ENCODE results near the gene HMCES.
"Not testable (repeated sequence)": the region's sequence is repeated elsewhere in the genome, so short reads cannot be mapped to it uniquely, and the experiment has no call there.

The HMCES gene

GRCh38 chr3:129259612-129260477, 18.8 kb upstream of the HMCES start:
- no peak for DNase-seq (ENCODE audit: low spot score)

- no peak for DNase-seq (ENCODE audit: low spot score)
These were observed 18.1 kb upstream of the HMCES start for GRCh38 chr3:129260606-129261005.

- DNase-seq (ENCODE audit: low spot score), result no peak
These were observed 16.8 kb upstream of the HMCES start for GRCh38 chr3:129261894-129262293.

DNA sequence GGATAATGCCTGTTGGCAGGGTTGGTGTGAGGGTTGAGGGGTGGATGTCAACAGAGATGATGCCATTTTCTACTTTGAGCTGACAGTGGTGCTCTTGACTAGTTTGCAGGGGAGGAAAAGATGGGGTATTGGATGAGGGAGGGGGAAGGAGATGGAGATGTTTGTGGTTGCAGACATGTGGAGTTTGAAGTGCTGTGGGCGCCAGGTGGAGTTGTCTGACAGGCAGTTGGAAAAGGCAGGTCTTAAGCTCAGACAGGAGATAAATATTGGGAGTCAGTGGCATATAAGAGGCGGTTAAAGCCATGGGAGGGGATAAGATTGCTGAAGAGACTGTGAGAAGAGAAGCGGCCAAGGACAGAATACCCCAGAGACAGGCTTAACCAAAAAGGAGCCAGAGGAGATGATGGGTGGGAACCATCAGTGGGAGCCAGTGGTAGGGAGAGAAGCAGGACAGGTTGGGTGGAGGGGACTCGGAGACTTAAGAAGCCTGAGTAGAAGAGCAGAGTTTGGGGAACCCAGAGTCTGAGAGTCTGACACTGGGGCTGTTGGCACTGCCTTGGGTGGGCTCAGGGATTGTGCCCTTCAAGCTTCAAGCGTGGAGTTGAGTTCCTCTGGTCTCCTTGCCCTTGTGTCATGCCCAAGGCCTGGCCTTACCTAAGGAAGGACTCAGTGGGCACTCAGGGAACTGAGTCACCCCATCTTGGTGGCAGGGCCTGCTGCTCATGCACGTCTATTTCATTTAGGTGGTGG, 15.3 kb upstream of the HMCES start:
- no peak for DNase-seq (ENCODE audit: low spot score)

DNA sequence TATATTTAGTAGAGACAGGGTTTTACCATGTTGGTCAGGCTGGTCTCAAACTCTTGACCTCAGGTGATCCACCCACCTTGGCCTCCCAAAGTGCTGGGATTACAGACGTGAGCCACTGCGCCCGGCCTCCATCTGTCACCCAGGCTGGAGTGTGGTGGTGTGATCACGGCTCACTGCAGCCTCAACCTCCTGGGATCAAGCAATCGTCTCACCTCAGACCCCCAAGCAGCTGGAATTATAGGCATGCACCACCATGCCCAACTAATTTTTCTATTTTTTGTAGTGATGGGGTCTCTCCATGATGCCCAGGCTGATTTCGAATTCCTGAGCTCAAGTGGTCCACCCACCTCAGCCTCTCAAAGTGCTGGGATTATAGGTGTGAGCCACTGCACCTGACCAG, 13.7 kb upstream of the HMCES start:
- DNase-seq (ENCODE audit: low spot score), result not testable (repeated sequence)

- no peak for DNase-seq (ENCODE audit: low spot score)
These were observed 12.0 kb upstream of the HMCES start for GRCh38 chr3:129266651-129267050.

GRCh38 chr3:129268396-129268795, 10.3 kb upstream of the HMCES start:
- no peak for DNase-seq (ENCODE audit: low spot score)

DNA sequence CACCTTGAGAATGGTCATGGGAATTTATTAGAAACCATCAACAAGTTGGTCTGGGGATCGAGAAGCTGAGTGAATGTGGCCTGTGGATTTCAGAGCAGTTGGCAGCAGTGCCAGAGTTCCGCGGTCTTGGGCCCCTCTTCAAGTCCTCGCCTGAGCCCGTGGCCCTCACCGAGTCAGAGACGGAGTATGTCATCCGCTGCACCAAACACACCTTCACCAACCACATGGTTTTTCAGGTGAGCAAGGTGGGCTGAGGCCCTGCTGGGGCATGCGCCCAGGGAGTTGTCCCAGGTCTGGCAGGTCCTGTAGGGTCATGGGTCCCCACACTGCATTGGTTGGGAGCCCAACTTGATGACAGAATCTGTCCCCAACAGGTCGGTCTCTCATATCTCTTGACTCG, 7.0 kb upstream of the HMCES start:
- no peak for DNase-seq (ENCODE audit: low spot score)

GRCh38 chr3:129276385-129276784, 2.3 kb upstream of the HMCES start:
- DNase-seq (ENCODE audit: low spot score), result no peak

DNA sequence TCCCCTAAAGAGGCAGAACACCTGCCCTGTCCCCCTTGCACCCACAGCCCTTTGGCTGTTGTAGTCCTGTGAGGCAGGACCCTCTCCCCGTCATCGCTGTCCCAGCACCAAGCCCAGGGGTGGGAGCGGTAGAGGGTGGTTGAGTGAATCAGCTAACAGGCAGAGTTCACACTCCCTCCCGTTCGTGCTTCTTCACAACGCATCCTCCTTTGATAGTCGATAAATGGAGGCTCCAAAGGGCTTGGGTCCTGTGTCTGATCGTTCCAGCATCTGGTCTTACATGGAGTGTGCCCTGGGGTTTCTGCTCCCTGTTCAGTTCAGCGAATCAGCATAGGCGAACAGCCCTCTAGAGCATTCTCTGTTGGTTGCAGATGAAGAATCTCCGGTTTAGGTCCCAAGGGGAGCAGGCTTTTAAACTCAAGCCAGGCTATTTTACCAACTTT, 820 bp upstream of the HMCES start:
- DNase-seq (ENCODE audit: low spot score), result no peak

GRCh38 chr3:129278966-129279906, 566 bp downstream of the HMCES start:
- DNase-seq (ENCODE audit: low spot score), result peak; percentile 69

GRCh38 chr3:129280183-129280582, 1.5 kb downstream of the HMCES start:
- DNase-seq (ENCODE audit: low spot score), result no peak

DNA sequence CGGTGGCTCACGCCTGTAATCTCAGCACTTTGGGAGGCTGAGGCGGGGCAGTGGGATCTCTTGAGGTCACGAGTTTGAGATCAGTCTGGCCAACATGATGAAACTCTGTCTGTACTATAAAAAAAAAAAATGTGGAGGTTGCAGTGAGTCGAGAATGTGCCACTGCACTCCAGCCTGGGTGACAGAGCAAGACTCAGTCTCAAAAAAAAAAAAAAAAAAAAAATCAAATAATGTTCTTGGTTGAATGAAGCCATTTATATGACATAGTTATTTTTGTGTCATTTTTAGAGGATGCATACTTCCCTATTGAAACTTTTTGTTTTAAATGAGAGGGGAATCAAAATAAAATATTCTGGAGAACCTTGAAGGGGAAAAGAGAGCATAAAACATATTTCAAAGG, 3.1 kb downstream of the HMCES start:
- no peak for DNase-seq (ENCODE audit: low spot score)

GRCh38 chr3:129282727-129283327, 4.2 kb downstream of the HMCES start:
- DNase-seq (ENCODE audit: low spot score), result peak; percentile 20

DNA sequence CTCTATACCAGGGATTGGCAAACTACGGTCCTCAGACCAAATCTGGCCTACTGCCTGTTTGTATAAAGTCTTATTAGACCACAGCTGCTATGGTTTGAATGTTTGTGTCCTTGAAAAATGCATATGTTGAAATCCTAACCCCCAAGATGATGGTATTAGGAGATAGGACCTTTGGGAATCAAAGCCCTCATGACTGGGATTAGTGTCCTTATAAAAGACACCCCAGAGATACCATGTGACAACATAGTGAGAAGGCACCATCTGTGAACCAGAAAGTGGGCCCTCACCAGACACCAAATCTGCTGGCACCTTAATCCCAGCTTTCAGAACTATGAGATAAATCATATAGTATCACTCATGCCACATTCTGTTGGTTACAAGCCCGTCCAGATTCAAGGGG, 7.4 kb downstream of the HMCES start:
- DNase-seq (ENCODE audit: low spot score), result no peak

DNA sequence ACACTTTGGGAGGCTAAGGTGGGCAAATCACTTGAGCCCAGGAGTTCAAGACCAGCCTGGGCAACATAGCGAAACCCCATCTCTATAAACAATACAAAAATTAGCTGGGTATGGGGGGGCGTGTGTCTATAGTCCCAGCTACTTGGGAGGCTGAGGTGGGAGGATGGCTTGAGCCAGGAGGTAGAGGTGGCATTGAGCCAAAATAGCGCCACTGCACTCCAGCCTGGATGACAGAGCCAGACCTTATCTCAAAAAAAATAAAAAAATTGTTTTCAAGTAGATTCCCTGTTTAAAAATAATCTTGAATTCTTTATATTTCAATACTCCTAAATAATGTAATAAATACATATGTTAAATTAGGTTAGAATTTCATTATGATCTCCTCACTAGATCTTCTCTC, 9.8 kb downstream of the HMCES start:
- DNase-seq (ENCODE audit: low spot score), result no peak

- DNase-seq (ENCODE audit: low spot score), result no peak
These were observed 10.7 kb downstream of the HMCES start for GRCh38 chr3:129289201-129289921.

DNA sequence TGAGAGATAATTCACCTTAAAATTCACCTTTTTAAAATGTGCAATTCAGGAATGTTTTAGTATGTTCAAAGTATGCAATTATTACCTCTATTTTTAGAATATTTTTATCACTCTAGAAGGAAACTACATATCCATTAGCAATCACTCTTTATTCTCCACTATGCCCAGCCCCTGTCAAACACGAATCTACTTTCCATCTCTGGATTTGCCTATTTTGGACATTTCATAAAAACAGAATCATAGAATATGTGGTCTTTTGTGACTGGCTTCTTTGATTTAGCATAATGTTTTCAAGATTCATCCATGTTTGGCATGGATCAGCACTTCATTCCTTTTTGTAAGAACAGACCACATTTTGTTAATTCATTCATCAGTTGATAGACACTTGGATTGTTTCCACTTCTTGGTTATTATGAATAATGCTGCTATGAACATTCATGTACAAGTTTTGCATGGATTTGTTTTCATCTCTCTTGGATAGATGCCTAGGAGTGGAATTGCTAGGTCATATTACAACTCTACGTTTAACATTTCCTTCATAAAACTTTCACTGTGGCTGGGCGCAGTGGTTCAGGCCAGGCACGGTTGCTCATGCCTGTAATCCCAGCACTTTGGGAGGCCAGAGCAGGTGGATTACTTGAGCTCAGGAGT, 12.7 kb downstream of the HMCES start:
- DNase-seq (ENCODE audit: low spot score), result no peak

GRCh38 chr3:129295286-129295685, 16.6 kb downstream of the HMCES start:
- DNase-seq (ENCODE audit: low spot score), result no peak

DNA sequence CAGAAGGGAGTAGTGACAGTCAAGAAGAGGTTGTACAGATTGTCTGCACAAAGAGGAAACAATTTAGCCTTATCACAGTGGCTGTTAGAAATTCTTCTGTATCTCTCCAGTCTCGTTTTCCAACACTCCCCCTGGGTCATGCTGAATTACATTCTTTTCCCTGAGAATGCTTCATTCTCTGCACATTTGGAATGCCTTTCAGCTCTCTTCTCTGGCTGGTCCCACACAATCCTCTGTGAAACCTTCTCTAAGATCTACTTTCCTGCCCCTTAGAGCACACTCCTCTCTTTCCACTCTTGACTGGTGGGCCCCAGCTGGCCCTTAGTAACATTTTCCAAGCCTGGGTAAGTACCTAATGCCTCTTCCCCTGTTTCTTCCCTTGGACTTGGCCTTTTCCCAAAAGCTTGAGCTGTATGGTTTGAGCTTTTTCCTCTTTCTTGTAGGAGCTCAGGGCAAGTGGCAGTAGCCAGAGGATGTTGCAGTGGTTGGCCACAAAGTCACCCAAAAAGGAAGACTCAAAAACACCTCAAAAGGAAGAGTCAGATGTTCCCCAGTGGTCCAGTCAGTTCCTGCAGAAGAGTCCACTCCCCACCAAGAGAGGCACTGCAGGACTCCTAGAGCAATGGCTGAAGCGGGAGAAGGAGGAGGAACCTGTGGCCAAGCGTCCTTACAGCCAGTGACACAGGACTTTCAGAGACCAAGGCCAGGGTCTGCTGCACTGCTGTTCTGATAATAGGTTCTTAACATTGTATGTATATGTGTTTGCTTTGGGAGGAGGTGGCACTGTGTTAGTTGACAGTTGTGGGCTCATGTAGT, 25.7 kb downstream of the HMCES start:
- DNase-seq (ENCODE audit: low spot score), result no peak

Data from SW480 (cell line).